Ascending aorta (tissue), 2 donors: ENCODE data around the gene ADD3. TPM values are rescaled to one million over a fixed set of nuclear protein-coding genes. Genes with fewer than 3 reads are reported as not detected.

Experiments
- DNase-seq, 2 donors: peaks; one replicate each; pipeline ENCODE4 v3.0.0-alpha.2; 2019; ENCODE audit warnings: low spot score in 2 of 2
- H3K27ac ChIP-seq, 2 donors: fragments of 200-600 bp; sonication (generic); one replicate each; pipeline ENCODE4 v1.5.1; 2016 to 2017; ENCODE audit warnings: mild to moderate bottlenecking in 1 of 2
- H3K27me3 ChIP-seq: fragments of 200-600 bp; sonication (generic); one replicate; pipeline ENCODE4 v1.5.1; 2017
- H3K36me3 ChIP-seq, 2 donors: fragments of 200-600 bp; sonication (generic); one replicate each; pipeline ENCODE4 v1.5.1; 2016
- H3K4me1 ChIP-seq, 2 donors: fragments of 200-600 bp; sonication (generic); one replicate each; pipeline ENCODE4 v1.5.1; 2016 to 2017; ENCODE audit warnings: mild to moderate bottlenecking in 1 of 2
- H3K4me3 ChIP-seq, 2 donors: fragments of 200-600 bp; sonication (generic); one replicate each; pipeline ENCODE4 v1.5.1; 2016 to 2017; ENCODE audit warnings: mild to moderate bottlenecking in 1 of 2
- H3K9me3 ChIP-seq, 2 donors: fragments of 200-600 bp; sonication (generic); one replicate each; pipeline ENCODE4 v1.5.1; 2016
- CTCF ChIP-seq, 3 experiments: fragments of 200-600 bp in 2 of 3; fragments of 450-650 bp in 1 of 3; sonication (generic) in 2 of 3; IDR thresholded peaks; one replicate each; pipeline ENCODE4 v1.5.1; 2016 to 2019; ENCODE audit warnings: antibody characterized with exemption in 3 of 3, mild to moderate bottlenecking in 1 of 3, moderate library complexity in 1 of 3
- intact Hi-C: fragments of 100-400 bp; cut with DNase I; formaldehyde crosslinking; loops from one replicate; pipeline ENCODE4 v1.15.1; 2023
- total RNA-seq: library from RNA; depleted of rRNA; stranded (reverse); fragments of >200 nt; gene quantifications from one replicate; pipeline ENCODE4 v1.1.0, GENCODE V29; 2016

The ADD3 gene
- total RNA-seq, 1 donor from 2014 or later = 93.0 TPM

DNA sequence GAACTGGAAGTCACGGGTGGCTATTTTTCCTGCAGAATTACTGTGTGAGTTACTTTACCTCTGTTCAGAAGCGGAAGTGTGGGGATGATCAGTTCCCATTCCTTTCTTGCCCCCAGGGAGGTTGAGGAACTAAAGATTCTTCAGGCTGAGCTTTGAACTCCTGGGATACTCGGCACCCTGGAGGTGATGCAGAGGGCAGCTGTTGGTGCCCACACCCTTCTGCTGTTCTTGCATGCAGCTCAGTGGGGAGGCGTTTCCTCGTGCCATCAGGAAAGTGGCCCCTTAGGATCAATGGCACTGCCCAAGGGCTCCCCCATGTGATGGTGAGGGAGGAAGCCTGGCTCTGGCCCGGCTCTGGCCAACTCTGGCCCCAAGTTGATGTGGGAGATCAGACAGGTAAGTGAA lies 155.0 kb downstream of the ADD3 start:
- H3K4me1 ChIP-seq = no peaks in the 10 kb centered on the region
- no peaks in the 10 kb centered on the region for H3K27me3 ChIP-seq
- intact Hi-C loops = no loop called here
- H3K27ac ChIP-seq = no peak overlapping the region
- no peak for DNase-seq
- no peaks in the 10 kb centered on the region for H3K9me3 ChIP-seq
- H3K4me3 ChIP-seq = no peak overlapping the region
- H3K36me3 ChIP-seq = no peaks in the 10 kb centered on the region
- no peak for TF ChIP-seq CTCF (IDR thresholded peaks at IDR 0.05)

- Histone ChIP-seq H3K27ac (no peak overlapping the region), H3K27me3 (no peaks in the 10 kb centered on the region), H3K9me3 (no peaks in the 10 kb centered on the region), H3K4me1 (peaks cover 0 to under 1% of the 10 kb centered on the region in 2 donors), H3K4me3 (no peak overlapping the region), H3K36me3 (no peaks in the 10 kb centered on the region)
- no peak for DNase-seq
- intact Hi-C loops = no loop called here
- no peak for TF ChIP-seq CTCF (IDR thresholded peaks at IDR 0.05)
Measured at GRCh38 chr10:110163192-110163773, 155.5 kb downstream of the ADD3 start.

GRCh38 chr10:110163841-110164240 lies 156.1 kb downstream of the ADD3 start:
- intact Hi-C loops = no loop called here
- peaks cover 0 to 6% of the 10 kb centered on the region in 2 donors for H3K4me1 ChIP-seq

DNA sequence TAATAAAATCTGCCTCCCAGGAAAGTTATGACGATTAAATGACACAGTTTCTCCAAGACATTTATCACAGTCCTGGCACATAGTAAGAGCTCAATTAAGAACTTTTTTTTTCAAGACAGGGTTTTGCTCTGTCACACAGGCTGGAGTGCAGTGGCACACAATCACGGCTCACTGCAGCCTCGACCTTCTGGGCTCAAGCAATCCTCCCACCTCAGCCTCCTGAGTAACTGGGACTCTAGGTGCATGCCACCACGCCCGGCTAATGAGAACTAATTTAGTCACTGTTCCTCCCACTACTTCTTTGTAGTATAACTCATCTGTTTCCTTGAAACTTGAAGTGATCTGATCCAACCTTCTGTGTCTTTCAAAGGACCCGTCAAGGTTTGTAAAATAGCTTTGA lies 157.5 kb downstream of the ADD3 start:
- no peak for DNase-seq
- no peaks in the 10 kb centered on the region for H3K36me3 ChIP-seq
- peaks cover 0 to 7% of the 10 kb centered on the region in 2 donors for H3K4me1 ChIP-seq
- H3K27me3 ChIP-seq = no peaks in the 10 kb centered on the region
- TF ChIP-seq CTCF (IDR thresholded peaks at IDR 0.05) = no peak
- no peak overlapping the region for H3K27ac ChIP-seq
- no peaks in the 10 kb centered on the region for H3K9me3 ChIP-seq
- intact Hi-C loops = no loop called here
- no peak overlapping the region for H3K4me3 ChIP-seq

More at GRCh38 chr10:110163841-110164240, 156.1 kb downstream of the ADD3 start:
- Histone ChIP-seq H3K36me3 (no peaks in the 10 kb centered on the region), H3K9me3 (no peaks in the 10 kb centered on the region), H3K27me3 (no peaks in the 10 kb centered on the region), H3K4me3 (no peak overlapping the region), H3K27ac (no peak overlapping the region)
- no peak for TF ChIP-seq CTCF (IDR thresholded peaks at IDR 0.05)
- no peak for DNase-seq

DNA sequence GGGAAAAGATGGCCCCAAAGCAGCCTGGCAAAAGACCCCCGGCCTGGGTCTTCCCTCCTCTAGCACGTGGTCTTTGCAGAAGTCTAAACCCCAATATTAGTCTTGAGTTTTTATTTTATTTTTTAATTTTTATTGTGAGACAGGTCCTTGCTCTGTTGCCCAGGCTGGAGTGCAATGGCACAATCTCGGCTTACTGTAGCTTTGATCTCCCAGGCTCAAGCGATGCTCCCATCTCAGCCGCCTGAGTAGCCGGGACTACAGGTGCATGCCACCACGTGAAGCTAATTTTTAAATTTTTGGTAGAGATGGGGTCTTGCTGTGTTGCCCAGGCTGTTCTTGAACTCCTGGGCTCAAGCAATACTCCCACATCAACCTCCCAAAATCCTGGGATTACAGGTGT lies 159.4 kb downstream of the ADD3 start:
- no peaks in the 10 kb centered on the region for H3K36me3 ChIP-seq
- peaks cover 0 to 9% of the 10 kb centered on the region in 2 donors for H3K4me1 ChIP-seq
- intact Hi-C loops = no loop called here
- no peak overlapping the region for H3K27ac ChIP-seq
- no peak for TF ChIP-seq CTCF (IDR thresholded peaks at IDR 0.05)
- DNase-seq = no peak
- H3K27me3 ChIP-seq = no peaks in the 10 kb centered on the region
- H3K4me3 ChIP-seq = no peak overlapping the region
- no peaks in the 10 kb centered on the region for H3K9me3 ChIP-seq
